ENCODE data around the gene RLF. TPM values are rescaled to one million over a fixed set of nuclear protein-coding genes. Genes with fewer than 3 reads are reported as not detected.

RLF gene
- total RNA-seq, 2 experiments from 2014 or later, result 19.6 to 19.7 TPM

- Mint-ChIP-seq H3K4me1 (ENCODE audit: low read depth) (peaks cover 31% of the 10 kb centered on the region), H3K27ac (no peak overlapping the region), H3K36me3 (peaks cover 42% of the 10 kb centered on the region), H3K4me3 (no peak overlapping the region), H3K9me3 (no peaks in the 10 kb centered on the region), H3K27me3 (no peaks in the 10 kb centered on the region)
- POLR2A ChIA-PET, result no interaction called here
- no peak for DNase-seq
- intact Hi-C loops (cut with micrococcal nuclease), result no loop called here
- CTCF ChIA-PET, result interaction anchor here (0.5 to 1.2 kb wide), 7 partner anchors 21 to 1279 kb away, joined by 3 to 5 read pairs (median 3); no protein-coding TSS in a partner anchor
Observed at GRCh38 chr1:40273547-40274166, 112.5 kb downstream of the RLF start.

GRCh38 chr1:40274331-40274730 is 113.1 kb downstream of the RLF start:
- Mint-ChIP-seq H3K9me3 (no peaks in the 10 kb centered on the region), H3K36me3 (peaks cover 44% of the 10 kb centered on the region)

GRCh38 chr1:40276122-40276521 is 114.9 kb downstream of the RLF start:
- intact Hi-C loops (cut with micrococcal nuclease), result no loop called here
- peaks cover 16% of the 10 kb centered on the region for H3K4me1 Mint-ChIP-seq (ENCODE audit: low read depth)
- H3K9me3 Mint-ChIP-seq, result no peaks in the 10 kb centered on the region
- ChIA-PET CTCF (no interaction called here), POLR2A (no interaction called here)
- DNase-seq, result no peak
- H3K27me3 Mint-ChIP-seq, result no peaks in the 10 kb centered on the region
- H3K36me3 Mint-ChIP-seq, result peaks cover 37% of the 10 kb centered on the region
- H3K27ac Mint-ChIP-seq, result no peak overlapping the region
- H3K4me3 Mint-ChIP-seq, result no peak overlapping the region

More at GRCh38 chr1:40274331-40274730, 113.1 kb downstream of the RLF start:
- Mint-ChIP-seq H3K27me3 (no peaks in the 10 kb centered on the region), H3K4me1 (ENCODE audit: low read depth) (peaks cover 31% of the 10 kb centered on the region), H3K27ac (no peak overlapping the region), H3K4me3 (no peak overlapping the region)
- no peak for DNase-seq
- CTCF ChIA-PET, result interaction anchor here (0.5 to 1.2 kb wide), 3 partner anchors 21 to 130 kb away, joined by 3 to 5 read pairs (median 4); no protein-coding TSS in a partner anchor
- intact Hi-C loops (cut with micrococcal nuclease), result no loop called here
- POLR2A ChIA-PET, result no interaction called here

- Mint-ChIP-seq H3K27me3 (no peaks in the 10 kb centered on the region), H3K27ac (no peak overlapping the region), H3K4me1 (ENCODE audit: low read depth) (no peaks in the 10 kb centered on the region), H3K9me3 (no peaks in the 10 kb centered on the region), H3K4me3 (no peak overlapping the region), H3K36me3 (peaks cover 19% of the 10 kb centered on the region)
- DNase-seq, result no peak
- CTCF ChIA-PET, result interaction anchor here (0.6 to 1.3 kb wide), 5 partner anchors 10 to 138 kb away, joined by 3 to 6 read pairs (median 5); partner anchors contain the start of gene COL9A2
- POLR2A ChIA-PET, result interaction anchor here (0.6 kb wide), 1 partner anchor 105 kb away, joined by 3 read pairs; no protein-coding TSS in a partner anchor
- intact Hi-C loops (cut with micrococcal nuclease), result no loop called here
Observed at GRCh38 chr1:40281853-40282252, 120.7 kb downstream of the RLF start.

Other genes starting within 250 kb of the RLF start
- 1 to 10 TPM; 6.0 to 7.5 TPM for gene MFSD2A, start 206.2 kb upstream of the RLF start, total RNA-seq
- gene CAP1, start 120.7 kb upstream of the RLF start, total RNA-seq, result 100 to 1,000 TPM; 616 to 633 TPM
- 10 to 100 TPM; 67.1 to 67.4 TPM for gene PPT1, start 64.1 kb upstream of the RLF start, total RNA-seq
- not detected for gene TMCO2, start 86.5 kb downstream of the RLF start, total RNA-seq
- gene ZMPSTE24, start 96.8 kb downstream of the RLF start, total RNA-seq, result 10 to 100 TPM; 29.5 to 30.5 TPM
- 10 to 100 TPM; 11.7 to 13.1 TPM for gene COL9A2, start 155.9 kb downstream of the RLF start, total RNA-seq
- 100 to 1,000 TPM; 250 to 254 TPM for gene SMAP2, start 212.3 kb downstream of the RLF start, total RNA-seq

Data from activated CD4-positive, alpha-beta memory T cell treated with anti-CD3 and anti-CD28 coated beads for 36 hours (primary cell).